Left cardiac atrium (tissue), 4 donors: ENCODE measurements around the gene ID3. TPM values are rescaled to one million over a fixed set of nuclear protein-coding genes. Genes with fewer than 3 reads are reported as not detected.
A peak's percentile ranks its signal among the peaks of the same experiment; 100 is the strongest.

Experiments
- ATAC-seq, 2 donors: fragments of 200-7000 bp; cut with Tn5 transposase; one replicate each; pipeline ENCODE4 v1.9.1; 2020; ENCODE audit warnings: mild to moderate bottlenecking in 2 of 2, moderate library complexity in 2 of 2
- DNase-seq: peaks from one replicate; pipeline ENCODE4 v3.0.0-alpha.2; 2020
- intact Hi-C, 2 donors: fragments of 100-400 bp; cut with DNase I; formaldehyde crosslinking; loops; one replicate each; pipeline versions ENCODE4 v1.14.1 to v1.15.1; 2022 to 2023
- total RNA-seq, 2 donors: library from RNA; stranded (reverse); fragmentation: NEBNext Ultra II Directional; extraction: Animal tissue kit (Norgen Biotek cat#: 25700); gene quantifications; one replicate each; pipeline ENCODE4 v1.2.1, GENCODE V29; 2021
- donor health status: DM: no; HTN: yes; CAD: no.
- donor health status: DM: no; HTN: yes; CAD: no; lungs with severe emphysema.
- donor health status: DM: yes; HTN: yes; CAD: no.
- donor health status: Dilated cardiomyopathy.

ID3 gene
- total RNA-seq, 2 donors from 2014 or later: 119 to 172 TPM

DNA sequence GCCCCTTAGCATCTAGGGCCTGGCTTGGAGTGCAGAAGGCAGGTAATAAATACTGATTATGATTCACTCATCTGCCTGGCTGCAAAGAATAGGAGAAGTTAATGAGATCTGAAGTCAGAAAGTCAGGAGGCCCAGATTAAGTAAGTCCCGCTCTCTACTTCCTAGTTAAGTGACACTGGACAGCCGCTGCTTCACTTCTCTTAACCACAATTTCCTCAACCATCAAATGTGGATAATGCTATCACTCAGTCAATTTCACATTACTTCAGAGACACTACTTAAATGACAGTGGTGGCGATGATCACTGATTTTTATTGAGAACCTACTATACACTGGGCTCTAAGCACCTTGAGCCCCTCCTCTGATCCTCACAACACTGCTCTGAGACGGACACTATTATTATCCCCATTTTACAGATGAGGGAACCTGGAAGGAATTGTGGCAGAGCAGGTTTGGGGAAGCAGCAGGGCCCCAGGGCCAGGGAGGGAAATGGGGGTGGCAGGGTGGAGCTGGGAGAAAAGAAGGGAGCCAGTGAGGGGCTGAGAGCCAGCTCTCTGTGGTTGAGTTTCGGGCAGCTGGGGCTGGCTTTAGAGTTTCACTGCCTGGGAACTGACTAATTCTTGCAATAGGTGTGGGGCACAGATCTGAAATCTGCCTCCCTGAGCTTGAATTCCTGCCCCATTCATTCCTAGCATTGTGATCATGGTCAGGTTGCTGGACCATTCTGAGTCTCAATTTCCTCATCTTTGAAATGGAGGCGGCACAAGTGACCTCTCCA, 25.9 kb downstream of the ID3 start:
- ATAC-seq: no peak
- DNase-seq: no peak
- intact Hi-C loops: no loop called here

DNA sequence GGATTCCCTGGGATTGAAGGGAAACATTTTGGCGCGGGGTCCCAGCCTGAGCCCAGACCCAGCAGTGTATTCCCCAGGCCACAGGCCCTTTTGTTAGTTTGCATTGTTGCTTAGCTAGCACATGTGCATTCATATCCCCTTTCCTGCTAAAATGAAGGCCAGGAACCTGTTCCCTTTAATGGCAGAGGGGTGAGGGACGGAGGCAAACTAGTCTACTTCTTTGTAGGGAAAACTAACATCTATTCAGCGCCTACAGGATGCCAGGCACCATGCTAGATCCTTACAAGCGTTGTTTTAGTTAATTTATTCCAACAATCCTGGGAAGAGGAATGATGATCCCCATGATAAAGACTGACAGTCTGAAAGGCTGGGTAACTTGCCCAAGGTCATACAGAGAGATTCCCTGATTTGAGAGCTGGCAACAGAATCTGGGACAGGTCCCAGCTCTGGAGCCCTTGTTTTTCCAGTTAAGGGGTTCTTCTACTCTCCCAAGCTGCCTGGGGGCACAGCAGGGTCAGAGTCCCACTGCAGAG, 27.7 kb downstream of the ID3 start:
- intact Hi-C loops: no loop called here
- DNase-seq (no peak), ATAC-seq (no peak)

DNA sequence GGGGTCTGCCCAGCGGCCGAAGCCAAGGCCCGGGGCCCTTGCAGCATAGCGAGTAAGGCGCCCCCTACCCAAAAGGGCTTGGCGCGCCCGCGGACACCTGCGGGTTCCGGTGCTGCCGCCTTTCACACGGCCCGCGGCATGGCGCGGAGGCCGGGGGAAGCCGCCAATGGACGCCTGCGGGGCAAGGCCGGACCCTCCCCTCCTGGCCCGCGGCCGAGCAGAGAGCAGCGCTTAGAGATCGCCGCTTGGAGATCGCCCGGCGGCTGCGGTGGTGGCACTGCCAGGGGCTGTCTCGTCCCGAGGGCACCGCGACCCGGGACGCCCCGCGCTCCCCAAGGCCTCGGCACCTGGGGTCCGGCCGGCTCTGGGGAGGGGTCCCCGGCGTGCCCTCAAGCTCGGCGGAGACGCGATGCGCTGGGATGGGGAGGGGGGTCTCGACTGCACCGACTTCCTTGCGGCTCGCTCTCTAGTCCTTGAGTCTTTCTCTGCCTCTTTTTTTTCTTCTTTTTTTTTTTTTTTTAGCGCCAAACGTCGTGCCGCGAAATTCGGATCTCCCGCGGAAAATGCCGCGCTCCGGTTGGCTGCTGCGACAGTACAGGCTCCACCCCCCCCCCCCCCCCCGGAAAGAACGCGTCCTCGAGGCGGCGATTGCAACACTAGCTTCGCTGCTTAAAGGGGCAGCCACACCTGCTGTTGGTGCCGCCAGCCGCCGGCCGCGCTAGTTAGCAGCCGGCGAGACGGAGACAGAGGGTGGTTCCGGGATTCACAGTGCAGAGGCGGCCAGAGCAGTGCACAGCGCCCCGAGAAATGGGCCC, 28.3 kb downstream of the ID3 start, which contains the start of gene E2F2:
Gene E2F2, minus strand, starts transcription at position 487 of the 815 bp plus-strand sequence. Its CDS starts 440 bp downstream, at position 47.
- peak; percentile 79 to 91 for ATAC-seq
- intact Hi-C loops: no loop called here
- DNase-seq: peak; percentile 88

DNA sequence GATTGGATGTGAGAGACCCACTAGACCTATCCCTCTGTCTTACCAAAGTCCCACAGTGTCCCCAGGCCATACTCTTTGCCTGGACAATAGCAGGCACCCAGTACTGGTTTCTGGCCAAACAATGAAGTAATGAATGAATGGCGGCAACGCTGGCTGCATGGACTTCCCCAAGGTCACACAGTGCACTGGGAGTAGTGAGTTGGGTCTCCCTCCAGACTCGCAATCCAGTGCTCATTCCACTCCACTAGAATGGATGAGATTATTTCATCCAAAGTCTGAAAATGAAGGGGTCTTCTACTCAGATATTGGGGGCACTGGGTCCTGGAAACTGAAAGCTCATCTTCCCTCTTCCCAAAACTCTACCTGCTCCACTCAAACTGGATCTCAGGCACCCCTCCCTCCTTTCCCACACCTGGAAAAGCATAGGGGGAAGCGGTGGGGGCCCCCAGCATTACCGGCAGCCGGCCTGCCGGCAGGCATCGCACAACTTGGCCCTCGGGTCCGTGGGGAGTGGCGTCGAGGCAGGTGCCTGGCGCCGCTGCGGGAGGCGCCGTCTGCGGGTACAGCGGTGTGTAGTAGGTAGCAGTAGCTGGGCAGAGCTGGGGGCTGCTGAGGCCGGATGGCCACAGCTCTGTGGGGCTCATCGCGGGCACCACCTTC, 29.1 kb downstream of the ID3 start:
- intact Hi-C loops: no loop called here
- no peak for DNase-seq
- ATAC-seq: no peak

DNA sequence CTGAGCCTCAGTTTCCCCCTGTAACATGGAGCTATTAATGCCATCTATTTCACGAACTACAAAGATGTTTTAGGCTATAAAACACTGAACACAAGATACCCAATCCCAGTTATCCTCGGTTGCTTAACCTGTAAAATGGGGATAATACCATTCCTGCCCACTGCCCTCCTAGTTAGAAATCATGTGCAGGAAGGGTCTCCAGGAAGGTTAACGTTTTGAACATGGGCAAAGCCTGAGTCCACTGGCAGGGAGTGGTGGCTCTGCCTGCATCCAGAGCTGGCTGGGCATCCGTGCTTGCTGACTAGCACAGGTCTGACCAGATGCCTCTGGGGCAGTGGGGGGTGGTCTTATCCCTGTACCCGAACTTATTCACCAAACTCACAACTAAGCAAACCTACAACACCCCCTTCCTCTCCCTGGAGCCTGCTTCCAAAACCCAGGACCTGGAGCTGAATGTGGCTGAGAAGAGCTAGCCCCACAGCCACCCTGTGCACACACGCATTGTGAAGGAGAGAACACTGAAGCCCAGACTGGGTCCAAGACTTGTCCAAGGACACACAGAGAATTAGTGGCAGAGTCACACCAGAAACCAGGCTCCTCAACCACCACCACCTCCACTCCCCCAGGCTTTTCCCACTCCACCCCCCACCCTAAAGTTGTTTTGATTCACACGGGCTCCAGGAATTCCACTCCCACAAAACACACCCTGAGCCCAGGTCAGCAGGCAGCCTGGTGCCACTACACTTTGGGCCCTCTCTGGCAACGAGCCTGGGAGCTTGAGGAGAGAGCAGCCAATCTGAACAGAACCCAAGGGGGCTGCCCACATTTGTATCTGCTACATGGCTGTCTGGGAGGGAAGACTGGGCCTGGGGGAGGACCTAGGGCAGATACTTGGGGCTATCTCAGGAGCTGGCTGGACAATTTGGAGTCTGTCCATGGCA, 29.9 kb downstream of the ID3 start:
- intact Hi-C loops: no loop called here
- ATAC-seq (no peak), DNase-seq (no peak)

DNA sequence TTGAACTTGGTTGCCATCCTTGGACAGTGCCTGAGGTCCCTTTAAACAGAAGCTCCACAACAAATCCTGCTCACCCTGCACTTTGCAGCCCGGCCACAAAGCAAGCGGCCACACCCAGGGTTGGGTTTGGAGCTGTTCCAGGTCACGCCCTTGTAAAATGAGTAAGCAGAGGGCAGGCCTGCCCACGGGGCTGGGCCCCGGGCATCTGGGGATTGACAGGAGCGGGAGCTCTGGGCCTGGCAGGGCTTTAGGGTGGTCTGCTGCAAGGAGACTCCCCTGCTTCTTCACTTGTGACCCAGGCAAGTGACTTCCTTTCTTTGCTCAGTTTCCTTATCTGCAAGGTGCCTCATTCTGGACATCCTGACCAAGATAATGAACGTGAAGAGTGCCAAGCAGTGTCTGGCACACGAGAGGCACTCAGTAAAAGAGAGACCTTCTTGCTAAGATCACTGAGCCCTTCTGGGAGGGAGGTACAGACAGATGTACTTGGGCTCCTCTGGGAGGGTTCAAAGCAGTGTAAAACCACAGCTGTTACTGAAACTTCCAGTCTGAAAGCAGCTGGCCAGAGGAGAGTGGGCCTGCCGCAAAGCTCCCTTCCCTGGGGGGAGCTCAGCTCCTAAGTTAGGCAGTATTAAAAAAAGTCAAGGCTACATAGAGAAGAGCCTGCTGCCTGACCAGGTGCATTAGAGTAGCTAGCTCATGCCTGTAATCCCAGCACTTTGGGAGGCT, 30.9 kb downstream of the ID3 start:
- intact Hi-C loops: no loop called here
- DNase-seq (peak; percentile 86), ATAC-seq (peak; percentile 67 to 87)

DNA sequence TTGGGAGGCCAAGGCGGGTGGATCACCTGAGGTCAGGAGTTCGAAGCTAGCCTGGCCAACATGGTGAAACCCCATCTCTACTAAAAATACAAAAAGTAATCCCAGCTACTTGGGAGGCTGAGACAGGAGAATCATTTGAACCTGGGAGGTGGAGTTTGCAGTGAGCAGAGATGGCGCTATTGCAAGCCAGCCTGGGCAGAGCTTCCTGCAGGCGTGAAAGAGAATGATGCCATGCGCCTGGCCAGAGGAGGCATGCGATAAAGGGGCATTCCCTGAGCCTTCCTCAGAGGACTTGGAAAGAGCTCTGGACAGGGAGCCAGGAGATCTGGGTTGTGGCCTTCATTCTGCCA, 31.4 kb downstream of the ID3 start:
- intact Hi-C loops: no loop called here
- DNase-seq (no peak), ATAC-seq (no peak)

DNA sequence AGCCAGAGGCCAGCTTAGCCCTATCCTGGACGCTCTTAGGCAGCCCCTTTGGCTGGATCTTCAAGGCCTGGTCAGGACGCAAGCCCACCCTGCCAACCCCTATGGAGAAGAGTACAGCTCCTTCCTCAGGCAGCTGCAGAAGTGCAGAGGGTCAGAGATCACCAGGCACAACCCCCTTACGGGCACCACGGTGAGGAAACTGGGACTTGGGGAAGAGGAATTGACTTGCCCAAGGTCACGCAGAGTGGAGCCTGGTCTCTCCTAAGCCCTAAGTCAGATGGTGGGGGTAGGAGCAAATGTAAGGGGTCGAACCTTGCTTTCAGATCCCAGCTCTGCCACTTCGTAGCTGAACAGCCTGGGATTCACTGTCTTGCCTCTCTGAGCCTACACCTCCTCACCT, 31.9 kb downstream of the ID3 start:
- intact Hi-C loops: no loop called here
- no peak for DNase-seq
- ATAC-seq: no peak

DNA sequence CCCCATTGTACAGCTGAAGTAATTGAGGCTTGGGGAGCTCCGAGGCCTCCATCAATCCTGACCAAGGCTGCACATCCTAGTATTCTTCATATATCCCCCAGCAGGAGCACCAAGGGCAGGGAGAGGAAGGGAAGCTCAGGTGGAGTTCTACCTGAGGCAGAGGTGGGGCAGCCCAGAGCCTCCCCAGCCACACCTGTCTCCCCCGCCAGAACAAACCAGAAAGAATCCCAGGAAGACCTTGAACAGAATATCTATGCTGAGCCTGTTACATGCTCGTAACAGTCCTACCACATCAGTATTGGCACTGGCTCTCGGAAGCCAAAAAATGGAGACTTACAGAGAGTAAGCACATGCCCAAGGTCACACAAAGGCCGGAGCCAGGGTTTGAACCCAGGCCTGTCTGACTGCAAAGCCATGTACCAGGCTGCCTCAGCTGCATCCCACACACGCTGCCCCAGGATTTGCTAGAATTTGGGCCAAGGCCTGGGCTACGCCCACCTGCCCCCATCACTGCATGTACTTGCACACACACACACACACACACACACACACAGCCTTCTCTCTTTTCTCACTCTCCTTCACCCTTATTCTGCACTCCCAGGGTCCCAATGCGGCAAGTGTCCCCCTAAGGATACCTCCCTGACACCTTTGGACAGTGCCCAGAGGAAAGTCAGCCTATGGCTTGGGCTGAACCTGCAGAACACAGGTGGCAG, 32.8 kb downstream of the ID3 start:
- no peak for DNase-seq
- ATAC-seq: no peak
- intact Hi-C loops: no loop called here

DNA sequence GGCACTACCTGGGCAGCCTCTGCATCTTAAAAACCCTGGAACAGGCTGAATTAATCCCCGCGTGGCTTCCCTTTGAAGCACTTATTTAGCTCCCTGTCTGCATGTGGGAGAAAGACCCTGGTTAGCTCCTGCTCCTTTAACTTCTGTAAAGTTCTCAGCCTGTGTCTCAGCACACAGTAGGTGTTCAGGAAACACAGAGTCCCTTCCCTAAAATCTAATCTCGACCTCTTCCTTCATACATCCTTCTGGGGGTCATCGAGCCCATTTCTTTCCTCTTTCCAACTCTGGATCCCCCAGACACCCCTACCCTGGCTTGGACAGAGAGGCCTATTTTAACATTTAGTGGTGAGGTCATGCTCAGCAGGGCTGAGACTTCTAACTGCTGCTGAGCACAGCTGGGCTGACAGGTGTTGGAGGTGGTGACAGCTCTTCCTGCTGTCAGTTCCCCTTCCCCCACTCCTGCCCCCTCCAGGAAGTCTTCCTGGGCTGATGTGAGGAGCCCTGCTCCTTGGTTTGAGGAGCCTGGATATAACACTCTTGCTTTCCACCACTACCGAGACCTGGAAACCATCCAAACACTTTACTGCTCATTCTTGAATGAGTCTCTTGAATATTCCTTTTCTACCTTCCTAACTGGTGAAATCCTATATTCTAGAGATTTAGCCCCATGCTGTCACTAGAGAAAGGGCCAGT, 33.6 kb downstream of the ID3 start:
- DNase-seq (no peak), ATAC-seq (no peak)
- intact Hi-C loops: no loop called here

DNA sequence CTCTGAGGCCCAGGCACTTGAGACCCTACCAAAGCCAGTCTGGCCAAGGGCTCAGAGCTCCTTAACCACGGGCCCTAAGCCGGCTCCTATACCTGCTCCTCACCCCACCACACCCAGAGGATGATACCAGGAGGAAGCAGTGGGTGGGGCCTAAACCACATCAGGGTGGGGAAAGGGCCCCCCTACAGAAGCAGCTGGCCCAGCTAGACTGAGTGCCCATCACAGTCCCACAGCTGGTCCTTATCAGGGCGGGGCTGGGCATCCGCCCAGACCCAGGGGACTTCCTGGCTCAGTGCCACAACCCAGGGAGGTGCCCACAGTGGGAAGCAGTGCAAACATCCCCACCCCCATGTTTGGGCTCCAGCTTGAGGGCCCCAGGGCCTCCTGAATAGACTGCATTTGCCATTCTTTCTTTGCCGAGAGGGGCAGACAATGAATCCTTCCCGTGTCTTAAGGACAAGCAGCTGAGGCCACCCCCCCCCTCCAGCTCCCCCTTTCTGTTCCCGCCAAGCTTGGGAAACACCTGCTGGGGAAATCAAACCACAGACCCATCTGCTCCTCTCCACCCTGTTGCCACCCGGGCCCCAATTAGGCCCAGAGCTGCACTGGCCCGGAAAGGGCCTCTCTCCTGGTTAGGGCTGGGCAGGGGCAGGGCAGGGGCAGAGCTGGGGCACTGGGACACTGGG, 34.4 kb downstream of the ID3 start:
- intact Hi-C loops: no loop called here
- DNase-seq (no peak), ATAC-seq (no peak)

DNA sequence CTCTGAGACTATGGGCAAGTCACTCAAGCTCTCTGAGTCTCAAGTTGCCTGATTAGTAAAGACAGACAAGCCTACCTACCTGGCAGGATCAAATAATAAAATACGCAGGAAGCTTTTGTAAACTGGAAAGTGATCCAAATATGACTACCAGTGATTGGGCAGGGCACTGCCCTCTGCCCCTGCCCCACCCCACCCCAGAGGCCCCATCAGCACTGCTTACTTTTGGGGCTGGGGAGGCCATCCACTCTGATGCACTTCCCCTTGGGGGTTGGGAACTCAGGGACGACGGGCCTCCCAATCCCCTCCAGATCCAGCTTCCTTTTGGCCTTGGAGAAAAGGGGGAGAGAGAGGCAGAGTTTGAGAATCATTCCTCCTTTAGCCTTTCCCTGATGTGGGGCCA, 35.1 kb downstream of the ID3 start:
- ATAC-seq: no peak
- intact Hi-C loops: no loop called here

DNA sequence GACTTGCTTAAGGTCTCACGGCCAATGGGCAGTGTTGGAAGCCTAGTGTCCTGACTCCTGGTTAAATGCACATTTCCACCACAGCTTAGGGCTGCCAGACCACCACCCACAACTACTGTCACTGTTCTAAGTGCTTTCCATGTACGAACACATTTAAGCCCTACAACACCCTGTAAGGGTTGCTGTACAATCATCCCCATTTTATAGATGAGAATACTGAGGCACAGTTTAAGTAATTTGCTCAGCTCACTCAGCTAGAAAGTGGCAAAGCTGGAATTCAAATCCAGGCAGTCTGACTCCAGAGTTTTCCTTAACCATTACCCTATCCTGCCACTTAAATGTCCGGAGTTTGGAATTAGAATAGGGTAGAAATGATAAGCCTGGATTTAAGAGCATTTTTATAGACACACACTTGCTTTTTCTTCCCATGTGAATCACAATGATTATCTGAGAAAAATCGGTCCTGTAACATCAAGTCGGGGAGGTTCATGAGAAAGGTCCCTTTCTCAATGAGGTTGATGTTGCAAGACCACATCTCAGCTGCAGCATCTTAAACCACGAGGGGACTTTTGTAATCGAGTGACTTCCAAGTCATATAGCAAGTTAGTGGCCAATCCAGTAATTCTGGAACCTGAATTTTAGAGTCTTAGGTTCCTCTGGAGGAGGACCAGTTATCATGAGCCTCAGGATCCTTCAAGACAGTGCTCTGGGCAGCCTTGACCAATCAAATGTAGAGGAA, 36.9 kb downstream of the ID3 start:
- intact Hi-C loops: no loop called here
- no peak for DNase-seq
- no peak for ATAC-seq

More for the DNA sequence above, 35.1 kb downstream of the ID3 start:
- no peak for DNase-seq

DNA sequence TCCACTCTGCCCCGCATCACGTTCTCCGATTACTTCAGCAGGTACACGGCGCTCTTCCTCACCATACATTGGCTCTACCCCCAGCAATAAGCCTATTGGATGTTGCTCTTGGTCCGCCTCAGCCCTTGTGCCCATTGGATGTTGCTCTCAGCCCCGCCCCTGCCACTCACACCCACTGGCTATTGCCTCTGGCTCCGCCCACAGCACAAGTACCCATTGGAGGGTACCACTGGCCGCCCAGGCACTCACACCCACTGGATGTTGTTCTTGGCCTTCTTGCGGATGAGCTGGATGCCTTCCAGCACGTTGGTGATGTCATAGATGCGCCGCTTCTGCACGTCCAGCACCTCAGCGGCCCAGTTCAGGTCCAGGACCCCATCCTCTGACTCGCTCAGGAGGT, 37.7 kb downstream of the ID3 start:
- ATAC-seq (no peak), DNase-seq (no peak)
- intact Hi-C loops: no loop called here

DNA sequence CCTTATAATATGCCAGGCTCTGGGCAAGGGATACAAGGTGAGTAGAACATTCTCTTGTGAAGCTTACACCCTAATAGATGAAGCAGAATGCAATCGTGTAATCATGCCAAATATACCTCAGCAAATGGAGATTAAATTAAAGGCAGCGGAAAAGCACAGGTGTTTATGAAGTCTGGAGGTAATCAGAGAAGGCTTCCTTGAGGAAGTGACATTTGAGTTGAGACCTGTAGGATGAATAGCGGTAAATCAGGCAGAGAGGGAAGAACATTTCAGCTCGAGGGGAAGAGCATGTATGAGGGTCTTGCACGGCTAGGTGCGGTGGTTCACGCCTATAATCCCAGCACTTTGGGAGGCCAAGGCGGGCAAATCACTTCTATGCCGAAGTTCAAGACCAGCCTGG, 41.7 kb downstream of the ID3 start:
- intact Hi-C loops: no loop called here
- DNase-seq (no peak), ATAC-seq (no peak)

DNA sequence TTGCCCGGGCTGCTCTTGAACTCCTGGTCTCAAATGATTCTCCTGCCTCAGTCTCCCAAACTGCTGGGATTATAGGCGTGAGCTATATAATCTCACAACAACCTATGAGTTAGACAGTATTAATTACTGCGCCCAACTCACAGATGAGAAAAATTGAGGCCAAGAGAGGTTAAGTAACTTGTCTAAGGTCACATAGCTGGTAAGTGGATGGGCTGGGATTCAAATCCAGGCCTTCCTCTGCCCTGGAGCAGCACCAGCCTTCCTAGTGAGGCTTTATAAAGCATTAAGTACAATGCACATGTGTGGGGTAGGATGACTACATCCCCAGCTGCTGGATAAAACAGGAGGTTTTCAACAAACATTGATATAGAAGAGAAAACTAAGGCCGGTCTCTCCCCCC, 43.4 kb downstream of the ID3 start:
- intact Hi-C loops: no loop called here
- DNase-seq: no peak
- no peak for ATAC-seq
